Stomach (tissue), 4 donors: ENCODE measurements around the gene CLVS2.

ENCODE experiments used
- CTCF ChIP-seq, 7 experiments: fragments of 450-650 bp in 4 of 7; fragments of 200-600 bp in 3 of 7; sonication (generic) in 3 of 7; IDR thresholded peaks; one replicate each; pipeline ENCODE4 v1.5.1; 2016 to 2019; ENCODE audit warnings: antibody characterized with exemption in 7 of 7, control low read depth in 2 of 7, mild to moderate bottlenecking in 1 of 7
- EP300 ChIP-seq: sonication (generic); formaldehyde crosslinking; IDR thresholded peaks from one replicate; pipeline ENCODE4 v1.6.1; 2017; ENCODE audit warnings: antibody characterized with exemption
- POLR2A ChIP-seq, 4 donors: fragments of 450-650 bp; IDR thresholded peaks; one replicate each; pipeline ENCODE4 v1.6.1; 2016; ENCODE audit warnings: antibody characterized with exemption in 4 of 4, control low read depth in 2 of 4, mild to moderate bottlenecking in 1 of 4, moderate library complexity in 1 of 4
- POLR2AphosphoS5 ChIP-seq, 3 donors: sonication (generic); formaldehyde crosslinking; IDR thresholded peaks; one replicate each; pipeline ENCODE4 v1.6.1; 2016; ENCODE audit warnings: antibody characterized with exemption in 3 of 3

- TF ChIP-seq CTCF (IDR thresholded peaks at IDR 0.05), result no peak
- TF ChIP-seq POLR2A (IDR thresholded peaks at IDR 0.05), result no peak
- peak in 2 of 3 donors; percentile 55 to 83 for TF ChIP-seq POLR2AphosphoS5 (IDR thresholded peaks at IDR 0.05)
- TF ChIP-seq EP300, result no peak
These were observed 122.8 kb downstream of the CLVS2 start for GRCh38 chr6:123118811-123119210.
